Neural progenitor cell (in vitro differentiated cells): ENCODE measurements around the gene DRD1. TPM values are rescaled to one million over a fixed set of nuclear protein-coding genes. Genes with fewer than 3 reads are reported as not detected.

Experiments
- DNase-seq: peaks from one replicate; pipeline ENCODE4 v3.0.0-alpha.2; 2016; ENCODE audit warnings: low spot score
- H2AFZ ChIP-seq: fragments of 200-600 bp; sonication (generic); replicated peaks from 2 replicates; pipeline ENCODE4 v1.6.1; 2016; ENCODE audit warnings: antibody characterized with exemption
- H3F3A ChIP-seq: fragments of 200-600 bp; sonication (generic); 2 replicates; pipeline ENCODE4 v1.6.1; 2016; ENCODE audit warnings: antibody characterized with exemption, low read depth
- H3K27ac ChIP-seq: fragments of 200-600 bp; sonication (generic); 2 replicates; pipeline ENCODE4 v1.5.1; 2016; ENCODE audit warnings: mild to moderate bottlenecking
- H3K27me3 ChIP-seq: fragments of 200-600 bp; sonication (generic); 2 replicates; pipeline ENCODE4 v1.6.1; 2016; ENCODE audit warnings: mild to moderate bottlenecking, moderate library complexity
- H3K36me3 ChIP-seq: fragments of 200-600 bp; sonication (generic); 2 replicates; pipeline ENCODE4 v1.5.1; 2016
- H3K4me1 ChIP-seq: fragments of 200-600 bp; sonication (generic); 2 replicates; pipeline ENCODE4 v1.6.1; 2016; ENCODE audit warnings: mixed run types
- H3K4me2 ChIP-seq: fragments of 200-600 bp; sonication (generic); 2 replicates; pipeline ENCODE4 v1.6.1; 2016
- H3K4me3 ChIP-seq: fragments of 200-600 bp; sonication (generic); 2 replicates; pipeline ENCODE4 v1.5.1; 2016
- H3K79me2 ChIP-seq: fragments of 200-600 bp; sonication (generic); 2 replicates; pipeline ENCODE4 v1.6.1; 2016; ENCODE audit warnings: low read depth
- H3K9ac ChIP-seq: fragments of 200-600 bp; sonication (generic); 2 replicates; pipeline ENCODE4 v1.6.1; 2016
- H3K9me3 ChIP-seq: fragments of 200-600 bp; sonication (generic); 2 replicates; pipeline ENCODE4 v1.5.1; 2016; ENCODE audit warnings: low read depth
- H4K20me1 ChIP-seq: fragments of 200-600 bp; sonication (generic); 2 replicates; pipeline ENCODE4 v1.6.1; 2016; ENCODE audit warnings: low read depth
- H3K27ac Mint-ChIP-seq: 3 replicates; pipeline ENCODE4 v1.8.0; 2021; ENCODE audit warnings: mixed read lengths
- H3K27me3 Mint-ChIP-seq: 2 replicates; pipeline ENCODE4 v1.8.0; 2022; ENCODE audit warnings: low read depth, mild to moderate bottlenecking, inconsistent platforms, moderate library complexity, mixed read lengths; ENCODE audit not compliant: insufficient read depth
- H3K36me3 Mint-ChIP-seq: 3 replicates; pipeline ENCODE4 v1.8.0; 2021; ENCODE audit warnings: mixed read lengths
- H3K4me1 Mint-ChIP-seq: 3 replicates; pipeline ENCODE4 v1.8.0; 2021; ENCODE audit warnings: mixed read lengths
- H3K4me3 Mint-ChIP-seq: 3 replicates; pipeline ENCODE4 v1.8.0; 2021; ENCODE audit warnings: mild to moderate bottlenecking, moderate library complexity, mixed read lengths
- H3K9me3 Mint-ChIP-seq: 3 replicates; pipeline ENCODE4 v1.8.0; 2020; ENCODE audit warnings: mixed read lengths
- CTCF ChIP-seq: fragments of 200-600 bp; sonication (generic); IDR thresholded peaks from 2 replicates; pipeline ENCODE4 v1.5.1; 2017; ENCODE audit warnings: antibody characterized with exemption, mild to moderate bottlenecking
- EZH2 ChIP-seq: fragments of 200-600 bp; sonication (generic); IDR thresholded peaks from 2 replicates; pipeline ENCODE4 v1.6.1; 2017; ENCODE audit warnings: antibody characterized with exemption, mild to moderate bottlenecking, moderate library complexity
- EZH2phosphoT487 ChIP-seq: fragments of 200-600 bp; sonication (generic); IDR thresholded peaks from 2 replicates; pipeline ENCODE4 v1.6.1; 2017; ENCODE audit warnings: antibody characterized with exemption
- total RNA-seq: library from RNA; depleted of rRNA; stranded (reverse); fragments of >200 nt; gene quantifications from 2 replicates; pipeline ENCODE4 v1.2.3, GENCODE V29; 2015; ENCODE audit warnings: low replicate concordance

DRD1 gene
- total RNA-seq, 1 donor from 2014 or later = not detected

- no peak for DNase-seq
- Mint-ChIP-seq H3K36me3 (peaks cover 43% of the 10 kb centered on the region), H3K27ac (peak overlapping the region; percentile 96), H3K27me3 (peaks cover 12% of the 10 kb centered on the region), H3K4me3 (peak overlapping the region; percentile 96), H3K9me3 (peaks cover 28% of the 10 kb centered on the region), H3K4me1 (peaks cover 21% of the 10 kb centered on the region)
- H3K27me3 ChIP-seq = peaks cover 18% of the 10 kb centered on the region
- no peak overlapping the region for H3K27ac ChIP-seq
- H3K4me1 ChIP-seq = peaks cover 11% of the 10 kb centered on the region
- H3K9me3 ChIP-seq = no peaks in the 10 kb centered on the region
- H2AFZ ChIP-seq = peak overlapping the region; percentile 84
- no peaks in the 10 kb centered on the region for H3F3A ChIP-seq
- H4K20me1 ChIP-seq = peaks cover 50% of the 10 kb centered on the region
- no peaks in the 10 kb centered on the region for H3K36me3 ChIP-seq
- peaks cover 58% of the 10 kb centered on the region for H3K79me2 ChIP-seq
- H3K4me3 ChIP-seq = peak overlapping the region; percentile 87
- no peak for TF ChIP-seq EZH2phosphoT487
- TF ChIP-seq CTCF = no peak
- TF ChIP-seq EZH2 = no peak
- peak overlapping the region; percentile 49 for H3K9ac ChIP-seq
- peak overlapping the region; percentile 89 for H3K4me2 ChIP-seq
Measured at GRCh38 chr5:175479125-175479881, 35.3 kb upstream of the DRD1 start.

GRCh38 chr5:175478384-175479124 is 34.6 kb upstream of the DRD1 start, which contains the start of gene SFXN1:
SFXN1 (plus strand) TSS chr5:175478560; CDS start chr5:175492104, 13,544 bp downstream.
- peaks cover 35% of the 10 kb centered on the region for H3K36me3 Mint-ChIP-seq
- peaks cover 11% of the 10 kb centered on the region for H3K4me1 ChIP-seq
- H3K4me1 Mint-ChIP-seq = peaks cover 21% of the 10 kb centered on the region
- H3K4me3 ChIP-seq = peak within 1 kb of the TSS; percentile 87
- no peaks in the 10 kb centered on the region for H3K9me3 ChIP-seq
- no peaks in the 10 kb centered on the region for H3F3A ChIP-seq
- H3K79me2 ChIP-seq = peaks cover 50% of the 10 kb centered on the region
- no peak for TF ChIP-seq EZH2phosphoT487
- peaks cover 13% of the 10 kb centered on the region for H3K27me3 Mint-ChIP-seq
- H3K4me2 ChIP-seq = peak within 1 kb of the TSS; percentile 89
- peaks cover 21% of the 10 kb centered on the region for H3K27me3 ChIP-seq
- peak within 1 kb of the TSS; percentile 96 for H3K4me3 Mint-ChIP-seq
- H2AFZ ChIP-seq = peak within 1 kb of the TSS; percentile 84
- peaks cover 22% of the 10 kb centered on the region for H3K9me3 Mint-ChIP-seq
- DNase-seq = peak; percentile 91
- no peak within 1 kb of the TSS for H3K27ac ChIP-seq
- peak within 1 kb of the TSS; percentile 49 for H3K9ac ChIP-seq
- peak within 1 kb of the TSS; percentile 96 for H3K27ac Mint-ChIP-seq
- H3K36me3 ChIP-seq = no peaks in the 10 kb centered on the region
- peaks cover 43% of the 10 kb centered on the region for H4K20me1 ChIP-seq

GRCh38 chr5:175478008-175478383 is 34.0 kb upstream of the DRD1 start:
- no peak overlapping the region for H3K27ac ChIP-seq

More at GRCh38 chr5:175478008-175478383, 34.0 kb upstream of the DRD1 start:
- peaks cover 17% of the 10 kb centered on the region for H3K9me3 Mint-ChIP-seq
- no peaks in the 10 kb centered on the region for H3K36me3 ChIP-seq
- peaks cover 21% of the 10 kb centered on the region for H3K27me3 ChIP-seq
- peaks cover 37% of the 10 kb centered on the region for H4K20me1 ChIP-seq
- H3K9me3 ChIP-seq = no peaks in the 10 kb centered on the region
- TF ChIP-seq EZH2 (no peak), CTCF (no peak), EZH2phosphoT487 (no peak)
- peak; percentile 12 for DNase-seq
- H2AFZ ChIP-seq = peak overlapping the region; percentile 84
- H3K4me2 ChIP-seq = peak overlapping the region; percentile 89
- H3K4me1 ChIP-seq = peaks cover 11% of the 10 kb centered on the region
- peak overlapping the region; percentile 86 for H3K4me3 Mint-ChIP-seq
- H3K27ac Mint-ChIP-seq = peak overlapping the region; percentile 4
- H3K9ac ChIP-seq = no peak overlapping the region
- H3K27me3 Mint-ChIP-seq = peaks cover 13% of the 10 kb centered on the region
- no peaks in the 10 kb centered on the region for H3F3A ChIP-seq
- peaks cover 30% of the 10 kb centered on the region for H3K36me3 Mint-ChIP-seq
- peaks cover 45% of the 10 kb centered on the region for H3K79me2 ChIP-seq
- H3K4me1 Mint-ChIP-seq = peaks cover 21% of the 10 kb centered on the region
- peak overlapping the region; percentile 87 for H3K4me3 ChIP-seq
